Measurements from ENCODE around the gene SLC12A9. TPM values are rescaled to one million over a fixed set of nuclear protein-coding genes. Genes with fewer than 3 reads are reported as not detected.

Gene SLC12A9
- total and polyA plus RNA-seq, 2 of the 8 experiments (the other 6 are each of a cell fraction or from before 2014, with no cell fraction given) = 31.4 to 40.1 TPM

DNA sequence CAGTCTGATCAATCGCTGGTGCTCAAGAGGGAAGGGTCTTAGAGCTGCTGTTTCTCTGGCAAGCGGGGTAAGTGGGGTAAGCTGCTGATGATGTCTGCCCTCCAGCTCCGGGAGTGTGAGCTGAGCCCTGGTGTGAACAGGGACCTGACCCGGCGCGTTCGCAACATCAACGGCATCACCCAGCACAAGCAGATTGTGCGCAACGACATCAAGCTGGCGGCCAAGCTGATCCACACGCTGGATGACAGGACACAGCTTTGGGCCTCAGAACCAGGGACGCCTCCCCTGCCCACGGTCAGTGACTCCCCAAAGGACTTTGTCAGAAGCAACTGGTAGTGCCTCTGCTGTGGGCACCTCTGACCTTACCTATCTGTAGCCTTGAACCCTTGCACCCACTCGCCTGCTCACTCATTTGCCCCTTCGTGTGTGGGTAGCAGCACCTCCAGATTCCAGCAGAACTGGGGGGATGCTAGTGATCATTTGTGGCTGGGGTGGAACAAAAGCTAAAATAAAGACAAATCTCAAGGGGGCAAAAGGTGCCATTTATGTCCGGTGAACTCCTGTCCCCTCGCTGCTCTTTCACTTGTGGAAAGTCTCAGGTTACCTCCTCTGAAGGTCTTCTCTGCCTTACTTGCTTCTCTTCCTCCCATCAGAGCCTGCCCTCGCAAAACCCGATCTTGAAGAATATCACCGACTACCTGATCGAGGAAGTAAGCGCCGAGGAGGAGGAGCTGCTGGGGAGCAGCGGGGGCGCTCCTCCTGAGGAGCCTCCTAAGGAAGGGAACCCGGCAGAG lies 33.8 kb downstream of the SLC12A9 start:
- Histone ChIP-seq H3K23me2 (ENCODE audit: low read depth, low read length) (peaks cover 20% of the 10 kb centered on the region; the same call in 1 of the 2 replicates), H2BK20ac (ENCODE audit: low read length) (no peak overlapping the region), H3K4me3 (ENCODE audit: extremely low read depth in 1 of 4, insufficient read depth in 2 of 4, low read depth in 3 of 4, low read length in 4 of 4) (no peak overlapping the region), H2BK12ac (ENCODE audit: low read depth, low read length) (0 out of 2 replicates have a peak overlapping the region, but pooled peaks have one; percentile 17), H3K9me3 (ENCODE audit: insufficient read depth in 2 of 2, low read depth in 1 of 2, low read length in 1 of 2) (no peaks in the 10 kb centered on the region; a peak in 1 of 4 replicates), H3K23ac (ENCODE audit: insufficient read length) (no peak overlapping the region), H3K36me3 (ENCODE audit: control insufficient read depth in 2 of 4, insufficient read depth in 4 of 4, low read length in 3 of 4) (peaks cover 52 to 76% (median 64%) of the 10 kb centered on the region in 4 experiments), H4K91ac (replicated peaks; ENCODE audit: insufficient read length, low read length) (no peak overlapping the region), H3K79me1 (ENCODE audit: low read depth, low read length) (peaks cover 14% of the 10 kb centered on the region), H4K20me1 (replicated peaks in 1 of 2; ENCODE audit: control insufficient read depth in 1 of 2, insufficient read depth in 2 of 2, low read length in 2 of 2) (peaks cover 16 to 22% of the 10 kb centered on the region in 2 experiments), H3K27me3 (replicated peaks in 1 of 4; ENCODE audit: control insufficient read depth in 3 of 4, extremely low read depth in 1 of 4, insufficient read depth in 3 of 4, low read length in 3 of 4) (no peaks in the 10 kb centered on the region), H2BK15ac (ENCODE audit: low read length) (no peak overlapping the region), H3K56ac (replicated peaks; ENCODE audit: insufficient read length, low read depth, low read length) (no peak overlapping the region), H4K5ac (ENCODE audit: insufficient read length, low read depth, low read length) (no peak overlapping the region), H3K14ac (ENCODE audit: insufficient read length) (no peak overlapping the region), H3K4me1 (replicated peaks in 1 of 4; ENCODE audit: control insufficient read depth in 3 of 4, insufficient read depth in 4 of 4, low read length in 3 of 4) (peaks cover 0 to 18% (median 5%) of the 10 kb centered on the region in 4 experiments; a peak in 6 of 7 replicates), H2AFZ (ENCODE audit: low read length) (no peak overlapping the region), H2BK5ac (ENCODE audit: low read depth, low read length) (no peak overlapping the region), H3K79me2 (ENCODE audit: control insufficient read depth in 1 of 2, insufficient read depth in 2 of 2, low read length in 2 of 2) (peaks cover 0 to 38% of the 10 kb centered on the region in 2 experiments; a peak in 2 of 4 replicates), H3K4me2 (ENCODE audit: insufficient read depth in 1 of 2, low read depth in 2 of 2, low read length in 2 of 2) (no peak overlapping the region; a peak in 1 of 4 replicates), H3K18ac (ENCODE audit: extremely low read depth, low read length) (no peak overlapping the region), H2BK120ac (replicated peaks; ENCODE audit: low read depth, low read length) (no peak overlapping the region), H2AK5ac (ENCODE audit: low read depth, low read length) (no peak overlapping the region), H4K8ac (ENCODE audit: extremely low read depth, insufficient read depth, low read length) (no peak overlapping the region), H3K4ac (replicated peaks; ENCODE audit: insufficient read length, low read depth, low read length) (no peak overlapping the region), H3K27ac (ENCODE audit: low read depth, low read length) (no peak overlapping the region), H3K9ac (replicated peaks in 1 of 4; ENCODE audit: extremely low read depth in 1 of 4, low read depth in 3 of 4, low read length in 3 of 4) (no peak overlapping the region)
- CTCF ChIA-PET (ENCODE audit: partially characterized antibody) = interaction anchor here (0.6 to 3.4 kb wide), 9 partner anchors 11 to 350 kb away, joined by 3 to 14 read pairs (median 3); partner anchors contain the start of genes POP7 and SRRT
- 94% methylated on average over 26 of the region's 27 CpGs; no CpG with 5 or more reads in 1 of the 2 experiments for WGBS, 2 experiments (ENCODE audit: extremely low coverage in 1 of 2, insufficient coverage in 1 of 2, insufficient read length in 1 of 2, insufficient replicate concordance in 2 of 2, low coverage in 1 of 2, low lambda C conversion rate in 2 of 2, missing lambda C conversion rate in 1 of 2)
- POLR2A ChIA-PET (ENCODE audit: partially characterized antibody) = interaction anchor here (1.0 to 10.1 kb wide), 8 partner anchors 12 to 786 kb away, joined by 3 to 313 read pairs (median 4); partner anchors contain the start of genes SRRT and TRIP6
- no peak for DNase-seq (ENCODE audit: low read depth in 1 of 2, low spot score in 2 of 2)
- FAIRE-seq = no peak
- TF ChIP-seq RBBP5 (IDR thresholded peaks at IDR 0.05; ENCODE audit: borderline replicate concordance, low read depth, low read length) (no peak), POLR2AphosphoS5 (IDR thresholded peaks at IDR 0.05; ENCODE audit: low read depth, low read length) (peak; percentile 42; the same call in 1 of the 2 replicates)
